SU-DHL-6 (cell line): Measurements from ENCODE around the gene PREX1.

Source experiments
- CTCF ChIP-seq: fragments of 200-600 bp; sonication (generic); IDR thresholded peaks from one replicate; pipeline ENCODE4 v1.5.1; 2017; ENCODE audit warnings: antibody characterized with exemption, mild to moderate bottlenecking, low read length, moderate library complexity; ENCODE audit not compliant: insufficient read depth, poor library complexity, severe bottlenecking
- EZH2phosphoT487 ChIP-seq: fragments of 200-600 bp; sonication (generic), shearing (Covaris generic); conservative IDR thresholded peaks from 2 replicates; pipeline ENCODE4 v1.6.1; 2018; ENCODE audit warnings: mild to moderate bottlenecking, antibody characterized with exemption, low read length, moderate library complexity, mixed read lengths

- TF ChIP-seq CTCF (no peak), EZH2phosphoT487 (no peak)
Observed at GRCh38 chr20:48671141-48671540, 156.7 kb downstream of the PREX1 start.
